Stimulated activated CD4-positive, alpha-beta T cell treated with anti-CD3 and anti-CD28 coated beads, Interleukin-2, amount 100 ng/mL, for 24 hours (primary cell): ENCODE results near the gene SUCLG2.

Experiments
- DNase-seq, 2 donors: peaks; one replicate each; pipeline ENCODE4 v3.0.0-alpha.2; 2020

Gene SUCLG2

GRCh38 chr3:67437090-67437489, 217.3 kb downstream of the SUCLG2 start:
- no peak for DNase-seq

DNA sequence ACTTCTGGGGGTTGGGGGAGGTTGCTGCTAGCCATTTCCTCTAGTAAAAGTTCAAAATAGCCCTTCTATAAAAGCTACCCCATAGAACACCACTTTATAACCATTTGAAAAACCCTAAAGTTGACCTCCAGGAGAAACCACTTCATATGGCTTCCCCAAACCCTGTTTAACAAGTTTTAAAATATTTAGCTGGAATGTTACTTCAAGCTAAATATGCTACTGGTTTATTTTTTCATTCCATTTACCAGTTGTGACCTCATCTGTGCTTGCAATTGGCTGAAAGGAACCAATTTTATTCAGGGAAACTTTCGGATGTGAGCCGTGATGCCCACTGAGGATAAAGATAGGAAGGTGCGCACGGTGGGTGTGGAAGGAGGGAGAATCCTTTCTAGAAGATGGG, 221.3 kb downstream of the SUCLG2 start:
- DNase-seq = no peak

DNA sequence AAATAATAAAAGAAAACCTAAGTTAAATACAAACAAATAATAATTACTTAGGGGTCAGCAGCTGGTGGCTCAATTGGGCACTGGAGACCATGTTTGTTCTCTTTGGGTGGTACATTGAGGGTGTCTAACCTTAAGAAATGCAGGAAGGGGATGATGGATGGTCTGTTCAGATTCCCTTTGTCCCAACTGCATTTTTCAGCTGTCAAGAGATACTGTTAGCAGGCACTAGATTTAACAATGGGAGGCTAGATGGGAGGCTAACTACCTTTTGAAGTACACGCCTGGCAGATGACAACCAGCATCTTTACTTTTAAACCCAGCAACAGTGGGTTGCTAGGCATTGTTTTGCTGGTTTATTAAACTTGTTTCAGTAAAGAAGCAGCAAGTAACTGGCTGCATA, 222.5 kb downstream of the SUCLG2 start:
- DNase-seq = no peak

GRCh38 chr3:67423722-67424121, 230.7 kb downstream of the SUCLG2 start:
- no peak for DNase-seq

GRCh38 chr3:67421912-67422311, 232.5 kb downstream of the SUCLG2 start:
- no peak for DNase-seq

DNA sequence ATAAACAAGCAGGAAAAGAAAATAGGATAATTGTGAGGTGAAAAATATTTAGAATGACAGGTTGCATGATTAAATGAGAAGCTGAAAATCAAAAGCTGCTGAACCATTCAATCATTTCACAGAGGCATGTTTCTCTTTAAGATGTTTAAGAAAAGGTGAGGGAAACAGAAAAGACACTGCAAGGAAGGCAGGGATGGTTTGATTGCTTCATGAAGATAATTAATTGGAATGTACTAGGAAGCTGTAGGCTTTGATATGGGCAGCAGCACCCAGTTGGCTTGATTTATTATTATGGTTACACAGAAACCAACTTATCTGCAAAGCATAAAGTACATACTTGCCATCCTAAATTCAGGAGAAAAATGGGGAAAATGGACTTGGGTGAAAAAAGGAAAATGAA, 234.6 kb downstream of the SUCLG2 start:
- no peak for DNase-seq

GRCh38 chr3:67419218-67419529, 235.2 kb downstream of the SUCLG2 start:
- no peak for DNase-seq

GRCh38 chr3:67418426-67419217, 235.8 kb downstream of the SUCLG2 start:
- no peak for DNase-seq

GRCh38 chr3:67416703-67417102, 237.7 kb downstream of the SUCLG2 start:
- DNase-seq = no peak

- no peak for DNase-seq
Measured at GRCh38 chr3:67415511-67415910, 238.9 kb downstream of the SUCLG2 start.

DNA sequence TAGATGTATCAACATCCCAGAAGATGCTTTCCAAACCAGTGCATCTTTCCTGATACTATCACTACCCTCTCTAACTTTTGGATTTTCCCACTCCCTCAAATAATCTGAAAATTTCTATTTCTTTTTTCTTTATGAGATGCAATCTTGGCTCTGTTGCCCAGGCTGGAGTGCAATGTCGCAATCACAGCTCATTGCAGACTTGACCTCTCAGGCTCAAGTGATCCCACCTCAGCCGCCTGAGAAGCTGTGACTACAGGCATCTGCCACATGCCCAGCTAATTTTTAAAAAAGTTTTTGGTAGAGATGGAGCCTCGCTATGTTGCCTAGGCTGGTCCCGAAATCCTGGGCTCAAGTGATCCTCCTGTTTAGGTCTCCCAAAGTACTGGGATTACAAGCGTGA, 239.7 kb downstream of the SUCLG2 start:
- no peak for DNase-seq

DNA sequence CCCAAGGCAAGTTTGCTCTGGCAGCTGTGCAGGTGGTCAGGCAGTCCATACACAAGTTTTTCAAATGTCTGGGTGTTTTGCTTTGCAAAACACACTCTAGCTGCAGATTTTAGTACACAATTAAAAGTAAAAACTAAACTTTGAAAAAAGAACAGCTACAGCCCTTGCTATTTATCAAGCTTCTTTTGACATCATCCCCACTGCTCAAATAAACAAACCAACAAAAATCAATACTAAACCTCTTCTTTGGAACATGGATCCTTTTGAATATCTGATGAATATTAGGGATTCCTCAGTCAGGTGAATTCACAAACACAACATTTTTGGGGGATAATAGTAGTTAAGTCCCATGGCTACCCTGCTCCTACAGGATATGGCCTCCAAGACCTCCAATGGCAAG, 249.2 kb downstream of the SUCLG2 start:
- DNase-seq = no peak

DNA sequence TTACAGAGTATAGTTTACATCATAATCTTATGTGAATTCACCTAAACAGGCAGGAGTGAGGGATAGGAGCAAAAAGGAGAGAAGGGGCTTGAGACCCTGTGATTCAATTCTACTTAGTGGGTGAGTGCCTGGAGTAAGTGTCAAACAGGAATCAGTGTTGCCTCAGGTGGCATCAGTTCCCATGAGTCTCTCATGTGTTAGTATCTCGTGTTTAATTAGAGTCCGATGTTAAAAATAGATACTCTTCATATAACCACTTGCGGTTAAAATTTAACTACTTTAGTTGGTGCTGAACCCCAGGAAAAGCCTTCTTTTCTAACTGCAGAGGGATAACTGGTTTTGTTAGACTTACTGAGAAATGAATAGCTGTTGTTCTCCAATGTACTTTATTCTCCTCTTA, 251.5 kb downstream of the SUCLG2 start:
- DNase-seq = no peak

- no peak for DNase-seq
Measured at GRCh38 chr3:67401921-67402320, 252.5 kb downstream of the SUCLG2 start.

GRCh38 chr3:67400476-67400875, 253.9 kb downstream of the SUCLG2 start:
- no peak for DNase-seq

DNA sequence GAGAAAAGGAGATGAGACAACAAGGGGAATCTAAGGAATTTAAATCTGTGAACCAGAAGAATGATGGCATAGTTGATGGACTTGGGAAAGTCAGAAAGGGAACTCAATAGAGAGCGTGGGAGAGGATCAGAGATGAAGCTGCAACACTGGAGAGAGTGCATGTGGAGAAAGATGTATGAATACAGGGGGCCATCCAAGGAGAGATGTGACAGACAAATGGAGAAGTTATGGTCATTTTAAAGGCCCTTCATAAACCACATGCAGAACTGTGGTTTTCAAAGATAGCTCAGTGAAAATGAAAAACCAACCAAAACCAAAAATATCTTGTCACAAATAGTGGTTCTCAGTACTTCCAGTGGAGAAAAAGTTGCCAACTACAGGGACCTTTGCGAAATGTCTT, 265.2 kb downstream of the SUCLG2 start:
- no peak for DNase-seq

GRCh38 chr3:67388738-67389137, 265.7 kb downstream of the SUCLG2 start:
- no peak for DNase-seq

GRCh38 chr3:67386451-67386850, 268.0 kb downstream of the SUCLG2 start:
- no peak for DNase-seq

DNA sequence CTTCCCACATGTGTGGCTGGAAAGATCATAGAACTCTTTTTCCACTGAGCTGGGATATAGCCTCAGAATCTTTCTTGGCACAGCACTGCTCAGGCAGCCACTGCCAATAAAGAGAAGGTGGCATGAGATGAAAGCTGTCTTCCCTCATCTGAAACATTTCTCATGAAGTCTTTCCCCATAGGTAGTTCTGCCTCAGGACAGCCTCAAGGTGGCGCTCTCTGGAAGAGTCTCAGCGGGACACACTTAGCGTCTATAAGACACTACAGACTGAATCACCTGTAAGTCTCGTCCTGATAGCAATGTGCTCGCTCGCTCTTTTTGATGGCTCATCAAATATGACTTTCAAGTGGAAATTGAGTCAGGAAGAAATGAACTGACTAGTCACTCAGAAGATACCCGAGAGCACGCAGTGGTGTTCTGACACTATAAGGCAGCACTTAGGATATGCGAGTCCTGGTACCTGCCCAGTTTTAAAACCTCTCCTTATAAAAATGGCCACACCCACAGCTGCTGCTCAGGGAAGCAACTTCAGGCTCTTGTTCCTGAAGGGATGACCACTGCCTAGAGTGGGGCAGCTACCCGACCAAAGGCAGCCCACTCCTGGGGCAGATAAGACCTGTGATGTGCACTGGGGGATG, 269.5 kb downstream of the SUCLG2 start:
- DNase-seq = peak; percentile 47 to 54

GRCh38 chr3:67384016-67384415, 270.4 kb downstream of the SUCLG2 start:
- DNase-seq = no peak

DNA sequence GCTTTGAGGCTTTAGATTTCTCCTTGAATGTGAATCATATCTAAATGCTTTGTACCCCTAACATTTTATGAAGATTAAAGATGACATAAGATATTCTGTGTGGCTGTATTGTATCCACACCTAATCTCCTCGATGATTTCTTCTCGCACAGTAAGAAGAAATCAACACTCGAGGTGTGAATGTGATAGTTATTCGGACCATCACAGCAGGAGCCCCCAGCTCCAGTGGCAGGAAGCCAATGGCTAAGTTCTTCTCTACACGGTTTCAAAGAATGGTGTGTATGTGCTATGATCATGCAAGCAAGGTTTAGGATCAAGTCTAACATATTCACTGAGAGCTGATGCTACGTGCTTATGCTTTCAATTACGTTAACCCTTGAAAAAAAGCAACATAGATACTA, 271.0 kb downstream of the SUCLG2 start:
- DNase-seq = no peak

DNA sequence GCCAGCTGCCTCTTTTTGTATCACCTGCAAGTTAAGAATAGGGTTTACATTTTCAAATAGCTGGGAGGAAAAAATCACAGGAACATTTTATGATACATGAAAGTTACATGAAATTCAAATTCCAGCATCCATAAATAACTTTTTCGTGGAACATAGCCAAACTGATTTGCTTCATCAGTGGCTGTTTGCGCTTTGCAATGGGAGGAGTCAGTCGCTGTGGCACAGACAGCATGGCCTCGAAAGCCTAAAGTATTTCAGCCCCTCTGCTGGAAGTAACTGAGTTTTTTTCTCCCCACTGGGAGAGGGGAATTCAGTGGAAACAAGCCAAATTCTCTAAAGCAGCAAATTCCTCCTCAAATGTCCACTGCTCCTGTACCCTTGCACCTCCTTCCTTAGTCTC, 271.9 kb downstream of the SUCLG2 start:
- DNase-seq = no peak

GRCh38 chr3:67381667-67382272, 272.6 kb downstream of the SUCLG2 start:
- DNase-seq = peak; percentile 9 to 44

DNA sequence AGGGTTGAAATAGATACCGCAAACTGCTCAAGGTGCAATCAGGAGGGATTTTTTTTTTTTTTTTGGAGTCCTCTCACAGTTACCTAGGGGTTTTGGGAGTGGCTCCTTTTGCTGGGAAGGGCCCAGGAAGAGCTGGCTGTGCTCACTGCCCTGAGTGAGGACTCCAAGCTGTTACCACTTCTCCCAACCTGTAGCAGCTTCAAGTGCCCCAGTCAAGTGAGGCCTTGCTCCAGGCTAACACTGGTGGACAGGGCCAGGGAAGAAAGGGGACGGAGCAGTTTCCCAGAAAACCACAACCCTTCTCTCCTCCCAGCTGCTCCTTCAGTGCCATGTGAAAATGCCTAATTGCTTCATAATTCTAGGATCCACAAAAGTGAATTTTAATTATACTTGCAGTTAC, 274.3 kb downstream of the SUCLG2 start:
- DNase-seq = no peak

- DNase-seq = no peak
Measured at GRCh38 chr3:67377299-67377698, 277.1 kb downstream of the SUCLG2 start.
